Renal cortical epithelial cell (primary cell): Measurements from ENCODE around the gene FRAS1. TPM values are rescaled to one million over a fixed set of nuclear protein-coding genes. Genes with fewer than 3 reads are reported as not detected.
"Not testable (repeated sequence)": the region's sequence is repeated elsewhere in the genome, so short reads cannot be mapped to it uniquely, and the experiment has no call there.

Experiments
- DNase-seq: peaks from one replicate; pipeline ENCODE4 v3.0.0-alpha.2; 2011; ENCODE audit warnings: low read depth
- total RNA-seq: library from RNA; depleted of rRNA; stranded (reverse); fragments of >200 nt; gene quantifications from 2 replicates; pipeline ENCODE4 v1.2.3, GENCODE V29; 2014

The FRAS1 gene
- total RNA-seq, 1 donor from 2014 or later = 30.3 TPM

GRCh38 chr4:78275450-78275849 lies 218.3 kb downstream of the FRAS1 start:
- DNase-seq = not testable (repeated sequence)

DNA sequence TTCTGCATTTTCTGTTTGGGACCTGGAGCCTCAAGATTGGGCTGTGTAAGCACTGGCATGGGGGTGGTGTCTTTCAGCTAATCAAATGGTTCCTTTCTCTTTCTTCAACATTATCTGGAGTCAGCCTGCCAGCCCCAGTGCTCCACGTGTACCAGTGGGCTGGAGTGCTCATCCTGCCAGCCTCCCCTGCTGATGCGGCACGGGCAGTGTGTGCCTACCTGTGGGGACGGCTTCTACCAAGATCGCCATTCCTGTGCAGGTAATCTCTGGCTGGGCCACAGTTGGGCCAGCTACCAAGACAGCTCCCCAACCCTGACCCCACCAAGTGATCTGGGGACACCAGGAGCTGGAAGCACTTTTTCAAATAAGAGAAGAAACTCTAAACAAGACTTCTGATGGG lies 229.2 kb downstream of the FRAS1 start:
- DNase-seq = no peak

DNA sequence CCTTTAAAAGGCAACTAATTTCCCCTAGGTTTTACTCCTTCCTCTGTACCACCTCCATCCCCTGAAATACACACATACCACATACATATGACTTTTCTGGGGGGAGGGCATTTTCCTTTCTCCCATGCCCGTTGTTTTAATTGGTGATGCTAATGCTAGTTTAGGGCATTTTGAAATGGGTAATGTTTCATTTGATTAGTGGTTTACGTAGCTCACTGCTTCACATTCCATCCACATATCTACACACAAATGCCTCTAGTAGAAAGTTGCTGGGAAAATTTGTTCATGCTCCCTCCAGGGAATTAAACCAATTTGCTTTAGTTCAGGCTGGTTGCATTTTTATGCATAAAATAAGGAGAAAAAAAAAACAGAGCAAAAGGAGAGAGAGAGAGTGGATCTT lies 231.2 kb downstream of the FRAS1 start:
- peak; percentile 71 for DNase-seq

DNA sequence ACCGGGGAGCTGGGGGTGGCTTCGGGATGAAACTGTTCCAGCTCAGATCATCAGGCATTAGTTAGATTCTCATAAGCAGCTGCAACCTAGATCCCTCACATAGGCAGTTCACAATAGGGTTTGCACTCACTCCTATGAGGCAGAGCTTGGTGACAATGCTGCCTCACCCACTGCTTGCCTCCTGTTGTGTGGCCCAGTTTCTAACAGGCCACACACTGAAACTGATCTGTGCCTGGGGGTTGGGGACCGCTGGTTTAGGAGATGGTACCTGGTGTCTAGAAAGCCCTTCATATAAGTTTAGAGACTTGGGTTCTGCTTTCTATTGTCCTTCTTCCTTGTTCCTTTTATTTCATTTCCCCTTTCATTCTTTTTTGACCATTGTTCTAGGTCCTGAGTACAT lies 234.2 kb downstream of the FRAS1 start:
- DNase-seq = no peak

DNA sequence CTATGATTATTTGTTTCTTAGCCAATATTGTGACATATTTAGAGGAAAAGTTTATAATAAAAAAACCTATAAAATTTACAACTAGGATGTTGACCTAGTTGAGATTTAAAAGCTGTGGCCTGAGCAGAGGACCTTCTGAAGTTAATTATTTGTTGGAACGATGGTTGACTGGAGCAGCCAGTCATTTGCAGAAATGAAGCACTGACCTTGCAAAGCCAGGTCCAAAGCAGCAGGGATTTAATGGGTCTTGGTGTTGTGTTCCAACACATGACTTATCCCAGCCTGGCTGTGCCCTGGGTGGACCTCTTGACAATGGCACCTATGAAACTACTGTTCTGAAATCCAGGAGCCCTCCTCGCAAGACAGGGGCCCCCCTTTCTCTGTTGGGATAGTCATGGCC lies 235.2 kb downstream of the FRAS1 start:
- DNase-seq = peak; percentile 82

GRCh38 chr4:78292856-78293255 lies 235.7 kb downstream of the FRAS1 start:
- DNase-seq = no peak

DNA sequence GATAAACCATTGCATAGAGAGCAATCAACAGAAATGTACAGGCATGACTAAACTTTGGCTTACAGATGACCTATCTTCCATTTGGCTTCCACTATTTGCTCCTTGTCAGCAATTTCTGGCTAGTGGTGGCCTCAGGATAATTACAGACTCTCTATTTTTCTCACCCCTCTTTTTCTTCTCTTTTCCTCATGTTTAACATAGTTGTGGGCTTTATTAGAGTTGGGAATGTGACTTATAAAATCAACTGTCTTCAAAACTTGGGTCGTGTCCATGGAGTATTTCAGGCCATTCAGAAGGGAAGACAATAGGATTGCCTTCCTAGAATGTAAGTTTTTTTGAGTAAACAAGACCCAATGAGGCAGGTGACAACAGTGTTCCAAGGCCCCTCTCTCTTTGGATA lies 236.2 kb downstream of the FRAS1 start:
- DNase-seq = peak; percentile 61

DNA sequence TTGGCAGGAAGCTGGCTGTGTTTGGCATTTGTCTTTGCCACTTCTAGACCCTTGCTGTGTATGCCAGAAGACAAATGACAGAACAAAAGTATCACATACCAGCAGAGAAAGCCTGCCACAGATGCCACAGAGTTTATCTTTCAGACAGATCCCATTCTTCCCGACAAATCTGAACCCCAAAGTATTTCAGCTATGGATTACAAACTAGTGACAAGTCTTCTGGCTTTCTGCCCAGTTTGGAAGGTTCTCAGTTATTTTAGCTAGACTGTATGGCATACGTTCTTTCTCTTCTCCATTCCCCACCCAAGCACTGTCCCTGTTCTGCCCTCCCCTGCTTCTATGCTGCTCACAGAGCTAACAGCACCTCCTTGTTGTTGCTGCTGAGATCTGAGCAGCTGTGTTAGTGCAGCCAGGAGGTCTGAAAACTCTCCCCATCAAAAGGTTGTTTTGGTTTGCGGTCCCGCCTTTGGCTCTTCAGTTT lies 236.7 kb downstream of the FRAS1 start:
- peak; percentile 80 for DNase-seq

GRCh38 chr4:78296261-78296660 lies 239.1 kb downstream of the FRAS1 start:
- no peak for DNase-seq

DNA sequence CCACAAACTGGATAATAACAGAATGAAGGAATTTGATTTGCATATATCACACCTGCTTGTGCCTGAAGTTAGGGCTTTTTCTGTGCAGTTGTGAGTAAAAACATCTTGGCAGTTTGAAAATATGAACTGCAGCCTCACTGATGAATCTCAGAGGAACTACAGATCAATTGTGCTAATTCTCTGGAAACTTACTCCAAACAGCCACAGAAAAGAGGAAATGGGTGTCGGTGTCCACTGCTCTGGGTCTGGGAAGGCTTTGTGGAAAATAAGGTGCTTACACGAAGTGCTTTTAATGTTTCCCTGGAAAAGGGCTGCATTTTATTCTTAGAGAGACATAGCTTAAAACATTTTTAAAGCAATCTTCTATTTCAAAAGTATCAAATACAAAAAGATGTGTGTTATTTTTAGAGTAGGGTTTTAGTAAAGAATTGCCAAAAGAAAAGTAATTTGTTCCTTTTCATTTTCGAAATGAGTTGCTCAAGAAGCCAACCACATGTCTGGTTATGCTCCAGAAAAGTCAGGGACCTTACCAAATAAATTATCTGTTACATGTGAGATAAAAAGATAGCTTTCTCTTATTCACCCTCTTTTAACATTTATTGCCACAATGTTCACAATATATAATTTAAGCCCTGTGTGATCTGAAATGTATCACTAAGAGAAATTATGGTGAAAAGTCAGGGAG lies 240.1 kb downstream of the FRAS1 start:
- DNase-seq = no peak

DNA sequence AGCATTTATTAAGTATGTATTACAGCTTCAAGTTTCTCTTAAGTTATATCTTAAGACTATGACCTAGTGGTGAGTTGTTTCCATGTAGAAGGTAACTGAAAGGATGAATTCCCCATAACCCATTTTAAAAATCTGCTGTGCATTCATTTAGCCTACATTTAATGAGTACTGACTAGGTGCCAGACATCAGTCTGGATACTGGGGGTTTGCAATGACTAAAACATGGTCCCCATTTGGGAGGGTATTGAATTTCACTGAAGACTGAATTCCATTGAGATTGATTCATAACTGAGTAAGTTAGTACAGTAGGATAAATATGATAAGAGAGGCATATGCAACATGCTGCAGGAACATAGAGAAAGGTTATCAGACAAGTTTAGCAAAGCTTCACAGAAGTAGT lies 241.5 kb downstream of the FRAS1 start:
- no peak for DNase-seq

GRCh38 chr4:78299565-78299972 lies 242.4 kb downstream of the FRAS1 start:
- peak; percentile 37 for DNase-seq

GRCh38 chr4:78307263-78307662 lies 250.1 kb downstream of the FRAS1 start:
- not testable (repeated sequence) for DNase-seq

- peak; percentile 86 for DNase-seq
Measured at GRCh38 chr4:78308517-78308916, 251.4 kb downstream of the FRAS1 start.

GRCh38 chr4:78309352-78309751 lies 252.2 kb downstream of the FRAS1 start:
- DNase-seq = no peak

- peak; percentile 31 for DNase-seq
Measured at GRCh38 chr4:78310007-78310739, 253.1 kb downstream of the FRAS1 start.

GRCh38 chr4:78310740-78311115 lies 253.6 kb downstream of the FRAS1 start:
- no peak for DNase-seq

GRCh38 chr4:78311306-78311705 lies 254.2 kb downstream of the FRAS1 start:
- DNase-seq = no peak

- DNase-seq = no peak
Measured at GRCh38 chr4:78312989-78313753, 256.0 kb downstream of the FRAS1 start.

DNA sequence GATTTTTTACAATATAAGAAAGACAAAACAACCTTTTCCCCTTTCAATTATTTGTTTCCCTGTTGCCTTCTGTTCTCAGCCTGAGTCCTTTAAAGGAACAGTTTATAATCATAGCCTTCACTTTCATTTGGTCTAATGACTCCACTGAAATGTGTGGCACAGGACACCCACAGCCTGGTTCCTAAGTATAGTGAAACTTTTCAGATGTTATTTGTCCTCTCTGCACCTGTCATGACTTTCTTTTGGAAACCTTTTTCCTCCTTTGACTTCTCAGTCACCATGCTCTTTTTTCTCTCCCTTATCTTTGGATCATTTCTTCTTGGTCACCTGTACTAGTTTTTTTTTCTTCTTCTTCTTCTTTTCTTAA lies 256.6 kb downstream of the FRAS1 start:
- DNase-seq = no peak

GRCh38 chr4:78318126-78318525 lies 261.0 kb downstream of the FRAS1 start:
- no peak for DNase-seq

DNA sequence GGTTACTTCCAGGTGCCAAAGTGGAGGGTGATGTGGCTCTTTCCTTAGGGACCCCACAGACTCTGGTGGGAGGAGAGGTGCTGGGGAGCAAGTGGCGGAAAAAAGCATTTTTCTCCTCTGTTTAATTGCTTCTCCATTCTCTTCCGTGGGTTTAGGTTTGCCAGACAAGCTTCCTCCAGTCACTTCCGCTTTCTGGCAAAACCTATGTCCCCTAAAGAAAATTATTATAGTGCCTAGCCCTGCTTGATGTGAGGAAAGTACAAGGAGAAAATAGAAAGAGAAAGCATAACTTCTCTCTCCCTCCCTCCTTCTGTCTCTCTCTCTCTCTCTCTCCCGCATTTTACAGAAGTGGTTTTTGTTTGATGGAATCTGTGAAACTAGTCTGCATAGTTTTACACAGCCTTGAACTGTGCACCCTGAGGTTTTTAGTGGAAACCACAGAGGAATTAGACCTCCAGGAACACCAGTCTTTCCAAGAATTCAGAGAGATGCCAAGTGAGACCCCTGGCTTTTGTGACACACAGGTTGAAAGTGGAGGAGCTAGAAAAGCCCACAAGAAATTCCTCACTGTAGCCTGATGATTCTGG lies 263.3 kb downstream of the FRAS1 start:
- no peak for DNase-seq
